HEK293T (cell line): ENCODE measurements around the gene ZNF24.

Experiments used
- BHLHE40 ChIP-seq: fragments of 450-650 bp; IDR thresholded peaks from 2 replicates; pipeline ENCODE4 v1.6.1; 2016; ENCODE audit warnings: mild to moderate bottlenecking, moderate library complexity, borderline replicate concordance
- NFRKB ChIP-seq: fragments of 450-650 bp; IDR thresholded peaks from 2 replicates; pipeline ENCODE4 v1.6.1; 2016; ENCODE audit warnings: mild to moderate bottlenecking, moderate library complexity
- PKNOX1 ChIP-seq: fragments of 450-650 bp; IDR thresholded peaks from 2 replicates; pipeline ENCODE4 v1.6.1; 2016
- TARDBP ChIP-seq: fragments of 450-650 bp; IDR thresholded peaks from 2 replicates; pipeline ENCODE4 v1.6.1; 2016

GRCh38 chr18:35331367-35332087 is 12.7 kb downstream of the ZNF24 start:
- TF ChIP-seq TARDBP (no peak), PKNOX1 (no peak), NFRKB (no peak), BHLHE40 (no peak)
